GM21367 (cell line): ENCODE results near the gene MARCHF6.
"Not testable (repeated sequence)": the region's sequence is repeated elsewhere in the genome, so short reads cannot be mapped to it uniquely, and the experiment has no call there.

Experiments
- ATAC-seq: cut with Tn5 transposase; IDR thresholded peaks from one replicate; pipeline ENCODE4 v1.9.1; 2021; ENCODE audit not compliant: unreplicated experiment

MARCHF6 gene

GRCh38 chr5:10348258-10348657 is 5.2 kb upstream of the MARCHF6 start:
- no peak for ATAC-seq

- ATAC-seq, result no peak
Measured at GRCh38 chr5:10351199-10351905, 2.1 kb upstream of the MARCHF6 start.

- ATAC-seq, result no peak
Measured at GRCh38 chr5:10351919-10352318, 1.6 kb upstream of the MARCHF6 start.

GRCh38 chr5:10352430-10353240 is 860 bp upstream of the MARCHF6 start:
- no peak for ATAC-seq

DNA sequence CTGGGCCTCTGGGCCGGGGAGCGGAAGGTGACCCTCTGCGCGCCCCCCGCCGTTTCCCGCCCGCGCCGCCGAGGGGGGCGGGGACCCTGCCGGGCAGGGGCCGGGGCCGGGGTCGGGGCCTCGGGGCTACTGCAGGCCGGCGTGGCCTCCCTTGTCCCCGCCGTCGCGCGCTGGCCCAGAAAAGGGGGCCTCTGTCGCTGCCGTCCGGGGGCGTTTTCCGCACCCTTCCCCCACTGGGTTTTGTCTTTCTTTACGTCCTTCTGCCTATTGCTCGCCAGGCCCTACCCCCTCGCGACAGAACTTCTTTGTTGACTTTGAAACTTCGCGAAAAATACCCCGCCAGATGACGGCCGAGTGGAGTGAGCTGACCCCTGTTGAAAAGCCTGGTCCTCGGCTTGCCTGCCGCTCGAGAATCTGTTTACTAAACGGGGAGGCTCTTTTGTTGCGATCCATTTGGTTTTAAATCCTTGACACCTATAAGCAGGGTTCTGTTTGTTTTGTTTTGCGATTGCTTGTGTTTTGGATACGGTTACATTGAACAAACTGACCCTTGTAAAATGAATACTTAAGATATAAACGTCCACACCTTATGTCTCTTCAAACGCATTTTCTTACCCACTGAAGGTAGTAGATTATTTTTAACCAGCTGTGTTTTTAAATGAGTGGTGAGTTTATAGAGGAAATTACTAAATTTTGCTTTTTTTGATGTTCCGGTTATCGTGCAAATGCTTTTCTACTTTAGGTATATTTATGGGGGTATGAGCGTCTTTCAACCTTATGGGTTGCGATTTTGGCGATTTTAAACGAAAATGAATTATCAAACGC is 765 bp downstream of the MARCHF6 start:
- peak; percentile 9 for ATAC-seq

DNA sequence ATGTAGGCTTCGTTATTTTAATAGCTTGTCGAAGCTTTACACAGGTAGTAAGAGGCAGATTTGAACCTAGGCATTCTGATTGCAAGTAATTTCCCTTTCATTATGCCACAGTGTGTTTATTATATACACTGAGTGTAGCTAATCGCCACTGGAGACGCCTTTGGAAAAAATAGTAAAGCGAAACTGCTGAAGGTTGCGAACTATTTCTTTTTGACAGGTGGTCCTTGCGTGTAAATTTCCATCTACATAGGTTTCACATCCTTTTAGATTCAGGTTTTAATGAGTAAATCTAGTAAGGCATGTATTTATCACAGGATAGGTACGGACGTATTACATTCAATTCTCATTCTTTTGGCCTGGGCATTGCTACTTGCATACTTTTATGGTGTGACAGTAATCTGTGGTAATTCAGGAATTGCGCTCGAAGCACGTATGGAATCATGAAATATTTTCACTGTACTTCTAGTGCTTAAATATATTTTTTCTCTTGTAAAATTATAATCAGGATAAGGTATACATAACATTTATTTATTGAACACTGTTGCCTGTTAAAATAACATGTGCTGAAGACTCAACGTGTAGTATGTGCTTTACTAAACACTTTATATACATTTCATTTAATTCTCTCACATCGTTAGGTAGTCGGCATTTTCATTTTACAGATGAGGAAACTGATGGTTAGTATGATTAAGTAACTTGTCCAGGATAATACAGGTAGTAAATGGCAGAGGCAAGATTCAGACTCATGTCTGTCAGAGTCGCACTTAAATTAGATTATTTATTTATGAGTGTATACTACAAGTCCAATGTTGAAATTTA is 1.8 kb downstream of the MARCHF6 start:
- no peak for ATAC-seq

- no peak for ATAC-seq
Measured at GRCh38 chr5:10358999-10359398, 5.5 kb downstream of the MARCHF6 start.

DNA sequence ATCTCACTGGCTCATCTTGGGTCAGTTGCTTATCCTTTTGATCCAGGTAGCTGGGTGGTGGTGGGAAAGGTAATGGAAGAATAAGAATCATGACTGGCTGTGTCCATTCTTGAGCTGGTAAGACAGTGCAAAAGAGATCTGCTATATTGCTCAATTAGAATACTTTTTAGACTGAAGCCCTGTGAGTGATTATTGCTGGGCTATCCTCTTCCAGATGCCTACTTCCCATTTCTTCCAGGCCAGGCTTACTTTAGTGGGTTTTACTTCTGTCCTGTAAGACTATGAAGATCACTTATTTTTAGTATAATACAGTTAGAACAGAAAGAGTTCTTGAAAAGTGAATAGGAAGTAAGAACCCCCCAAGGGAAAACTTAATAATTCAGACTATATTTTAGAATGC is 7.2 kb downstream of the MARCHF6 start:
- ATAC-seq, result no peak

GRCh38 chr5:10363519-10364185 is 10.2 kb downstream of the MARCHF6 start:
- no peak for ATAC-seq

GRCh38 chr5:10364186-10364689 is 10.7 kb downstream of the MARCHF6 start:
- ATAC-seq, result no peak

GRCh38 chr5:10365782-10366181 is 12.3 kb downstream of the MARCHF6 start:
- no peak for ATAC-seq

DNA sequence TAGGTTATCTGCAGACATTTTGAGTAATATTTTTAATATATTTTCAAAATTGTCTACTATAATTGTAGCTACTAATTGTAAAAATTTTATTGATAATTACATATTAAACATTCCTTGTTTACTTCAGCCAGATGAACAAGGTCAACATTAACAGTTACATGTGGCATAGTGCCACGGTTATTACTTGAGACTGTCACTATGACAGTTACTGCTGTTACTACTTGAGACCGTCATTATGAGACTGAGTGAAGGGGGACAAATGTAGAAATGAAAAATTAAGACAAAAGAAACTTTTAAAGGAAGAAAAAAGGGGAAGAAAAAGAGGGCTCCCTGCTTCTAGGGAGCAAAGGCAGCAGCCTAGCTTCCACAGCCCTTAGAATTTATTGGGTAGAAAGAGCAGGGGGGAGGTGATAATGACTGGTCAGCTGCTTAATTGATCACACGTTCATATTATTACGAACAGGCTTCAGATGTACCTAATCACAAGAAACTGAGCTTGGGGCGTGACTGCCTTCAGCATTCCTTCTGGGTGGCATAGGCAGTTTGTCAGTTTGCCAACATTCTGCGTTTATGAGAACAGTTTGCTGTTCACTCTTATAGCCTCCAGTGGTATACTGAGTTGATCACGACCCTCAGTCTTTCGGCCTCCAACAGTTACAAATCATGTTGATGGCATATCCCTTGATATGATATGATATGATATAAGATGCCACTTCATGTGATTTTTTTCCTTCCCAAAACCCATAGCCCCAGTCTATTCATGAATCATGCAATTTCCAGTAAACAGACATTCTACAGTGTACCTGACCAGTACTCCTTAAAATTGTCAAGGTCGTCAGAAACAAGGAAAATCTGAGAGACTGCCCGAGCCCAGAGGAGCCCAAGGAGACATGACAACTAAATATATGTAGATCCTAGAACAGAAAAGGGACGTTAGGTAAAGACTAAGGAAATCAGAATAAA is 13.1 kb downstream of the MARCHF6 start:
- ATAC-seq, result no peak

- no peak for ATAC-seq
Measured at GRCh38 chr5:10367579-10367978, 14.1 kb downstream of the MARCHF6 start.

DNA sequence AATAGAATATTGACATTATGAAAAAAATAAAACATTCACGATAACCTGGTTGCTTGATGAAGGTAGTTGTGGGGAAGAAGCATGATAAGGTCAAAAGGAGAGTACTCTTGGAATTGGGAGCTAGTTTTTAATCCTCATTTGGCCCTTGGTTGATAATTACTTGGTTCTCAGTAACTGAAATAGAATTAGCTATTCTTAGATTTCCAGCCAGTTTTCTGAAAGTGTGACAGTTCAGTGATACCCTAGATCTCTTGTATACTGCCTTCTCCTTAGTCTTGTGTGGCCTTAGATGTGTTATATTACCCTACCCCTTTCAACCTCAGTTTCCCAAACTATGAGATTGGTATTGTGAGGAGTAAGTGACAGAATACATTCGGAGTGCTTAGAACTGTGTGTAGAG is 17.4 kb downstream of the MARCHF6 start:
- ATAC-seq, result no peak

- ATAC-seq, result not testable (repeated sequence)
Measured at GRCh38 chr5:10371369-10371768, 17.9 kb downstream of the MARCHF6 start.

DNA sequence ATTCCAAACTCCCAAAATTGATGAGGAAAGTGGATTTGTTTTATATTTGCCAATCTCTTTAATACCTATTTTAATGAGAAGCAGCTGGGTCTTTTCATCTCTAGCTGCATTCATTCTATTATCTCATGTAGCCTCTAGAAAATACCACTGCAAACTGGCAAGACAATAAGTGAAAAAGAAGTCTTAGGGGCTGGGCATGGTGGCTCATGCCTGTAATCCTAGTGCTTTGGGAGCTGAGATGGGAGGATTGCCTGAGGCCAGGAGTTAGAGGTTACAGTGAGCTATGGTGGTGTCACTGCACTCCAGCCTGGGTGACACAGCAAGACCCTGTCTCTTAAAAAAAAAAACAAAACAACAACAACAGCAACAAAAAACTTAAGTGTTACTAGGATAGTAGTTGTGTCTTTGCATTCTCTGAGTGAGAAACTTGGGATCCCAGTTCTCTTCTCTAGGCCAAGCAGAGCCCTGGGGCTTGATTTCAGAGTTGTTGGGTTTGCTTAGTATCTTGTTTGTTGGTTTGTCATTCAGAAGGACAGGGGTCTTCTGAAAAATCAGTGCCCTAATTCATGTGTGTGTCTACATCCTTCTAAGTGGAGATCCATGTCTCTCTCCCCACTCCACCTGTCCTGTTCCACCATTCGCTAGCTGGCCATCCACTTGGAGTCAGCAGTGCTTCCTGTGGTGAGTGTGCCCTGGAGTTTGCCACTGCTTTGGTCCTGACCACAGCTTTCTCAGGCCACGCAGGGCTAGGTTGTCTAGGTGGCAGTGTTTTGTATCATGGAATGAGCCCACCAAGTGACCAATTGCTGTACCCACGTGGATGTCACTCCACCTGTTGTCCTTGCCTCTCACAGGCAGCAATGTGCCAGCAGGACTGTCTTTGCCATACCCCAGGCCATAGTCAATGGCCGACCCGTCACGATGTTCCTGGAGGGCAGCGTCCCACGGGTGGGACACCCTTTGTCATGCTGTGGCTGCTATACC is 19.5 kb downstream of the MARCHF6 start:
- ATAC-seq, result no peak
